ENCODE data around the gene KANK2.

DNA sequence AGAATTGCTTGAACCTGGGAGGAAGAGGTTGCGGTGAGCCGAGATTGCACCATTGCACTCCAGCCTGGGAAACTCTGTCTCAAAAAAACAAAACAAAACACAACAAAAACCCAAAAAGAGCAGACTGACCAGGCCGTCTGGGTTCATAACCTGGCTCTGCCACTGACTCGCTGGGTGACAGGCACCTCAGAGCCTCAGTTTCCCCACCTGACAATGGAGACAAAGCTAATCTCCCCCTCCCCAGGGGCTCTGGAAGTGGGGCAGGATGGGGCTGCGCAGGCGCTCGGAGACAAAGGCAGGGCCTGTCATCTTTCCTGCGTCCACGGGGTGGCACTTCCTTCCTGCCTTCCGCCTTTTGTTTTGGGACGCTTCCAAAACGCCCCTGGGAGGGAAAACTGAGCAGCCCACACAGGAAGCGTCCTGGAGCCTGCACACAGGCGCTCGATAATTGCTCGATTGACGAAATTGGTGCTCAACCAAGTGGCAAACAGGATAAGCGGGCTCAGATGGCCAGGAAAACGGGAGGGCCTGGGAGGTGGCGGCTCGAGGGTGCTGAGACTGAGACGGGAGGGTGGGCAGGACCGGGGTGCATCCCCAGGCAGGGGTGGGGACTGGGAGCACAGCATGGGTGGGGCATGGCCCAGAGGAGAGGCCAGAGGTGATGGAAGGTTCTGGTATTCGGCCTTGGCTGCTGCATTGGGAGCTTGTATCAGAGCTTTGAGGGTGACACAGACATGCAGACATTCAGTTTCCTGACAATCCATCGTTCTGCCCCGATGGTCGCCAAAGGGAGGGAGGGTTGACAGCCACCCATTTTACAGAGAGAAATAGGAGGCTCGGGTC is 59.6 kb downstream of the KANK2 start:
- TF ChIP-seq, protein P1, sequence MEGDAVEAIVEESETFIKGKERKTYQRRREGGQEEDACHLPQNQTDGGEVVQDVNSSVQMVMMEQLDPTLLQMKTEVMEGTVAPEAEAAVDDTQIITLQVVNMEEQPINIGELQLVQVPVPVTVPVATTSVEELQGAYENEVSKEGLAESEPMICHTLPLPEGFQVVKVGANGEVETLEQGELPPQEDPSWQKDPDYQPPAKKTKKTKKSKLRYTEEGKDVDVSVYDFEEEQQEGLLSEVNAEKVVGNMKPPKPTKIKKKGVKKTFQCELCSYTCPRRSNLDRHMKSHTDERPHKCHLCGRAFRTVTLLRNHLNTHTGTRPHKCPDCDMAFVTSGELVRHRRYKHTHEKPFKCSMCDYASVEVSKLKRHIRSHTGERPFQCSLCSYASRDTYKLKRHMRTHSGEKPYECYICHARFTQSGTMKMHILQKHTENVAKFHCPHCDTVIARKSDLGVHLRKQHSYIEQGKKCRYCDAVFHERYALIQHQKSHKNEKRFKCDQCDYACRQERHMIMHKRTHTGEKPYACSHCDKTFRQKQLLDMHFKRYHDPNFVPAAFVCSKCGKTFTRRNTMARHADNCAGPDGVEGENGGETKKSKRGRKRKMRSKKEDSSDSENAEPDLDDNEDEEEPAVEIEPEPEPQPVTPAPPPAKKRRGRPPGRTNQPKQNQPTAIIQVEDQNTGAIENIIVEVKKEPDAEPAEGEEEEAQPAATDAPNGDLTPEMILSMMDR (conservative IDR thresholded peaks at IDR 0.05; ENCODE audit: low read depth, low read length) = peak; percentile 86
- no peak for TF ChIP-seq EZH2 (IDR thresholded peaks at IDR 0.05; ENCODE audit: borderline replicate concordance, low read depth, low read length, poor library complexity, severe bottlenecking)

Data from A673 (cell line).